ENCODE results near the gene FHOD3. TPM values are rescaled to one million over a fixed set of nuclear protein-coding genes. Genes with fewer than 3 reads are reported as not detected.
A peak's percentile ranks its signal among the peaks of the same experiment; 100 is the strongest.

FHOD3 gene
- total and polyA plus RNA-seq, 4 donors, result 0.57 to 1.3 (median 1.2) TPM; not detected in 1

DNA sequence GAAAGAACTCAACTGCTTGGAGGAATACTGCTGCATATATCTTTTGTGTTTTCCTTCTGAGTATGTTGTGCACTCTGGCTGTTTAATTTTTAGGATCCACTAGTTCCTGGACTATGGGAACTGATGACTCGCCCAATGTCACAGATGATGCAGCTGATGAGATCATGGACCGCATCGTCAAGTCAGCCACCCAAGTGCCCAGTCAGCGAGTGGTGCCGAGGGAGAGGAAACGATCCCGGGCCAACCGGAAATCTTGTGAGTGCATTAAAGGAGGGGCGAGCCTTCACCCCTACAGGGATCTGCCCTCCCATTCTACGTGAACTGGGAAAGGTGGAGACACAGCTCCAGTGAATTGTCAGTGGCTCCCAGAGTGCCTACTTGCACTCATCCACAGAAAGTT, 471.7 kb downstream of the FHOD3 start:
- Histone ChIP-seq H3K27ac (ENCODE audit: low read depth in 1 of 2, low read length in 2 of 2) (no peak overlapping the region), H3K9ac (ENCODE audit: low read depth in 1 of 2, low read length in 2 of 2) (no peak overlapping the region), H3K9me3 (ENCODE audit: control insufficient read depth in 4 of 4, low read length in 3 of 4) (no peaks in the 10 kb centered on the region), H3K27me3 (ENCODE audit: control insufficient read depth in 4 of 4, insufficient read depth in 4 of 4, low read length in 3 of 4) (no peaks in the 10 kb centered on the region), H3K36me3 (ENCODE audit: control insufficient read depth in 4 of 4, insufficient read depth in 3 of 4, low read depth in 1 of 4, low read length in 3 of 4) (no peaks in the 10 kb centered on the region), H3K4me1 (ENCODE audit: control insufficient read depth in 4 of 4, insufficient read depth in 4 of 4, low read length in 3 of 4) (no peaks in the 10 kb centered on the region), H3K4me3 (ENCODE audit: low read depth in 1 of 3, low read length in 3 of 3) (no peak overlapping the region)
- DNase-seq (ENCODE audit: low spot score), result no peak
- 89% methylated on average over 10 of the region's 10 CpGs for WGBS
- TF ChIP-seq EGR1 (IDR thresholded peaks at IDR 0.05; ENCODE audit: low read depth in 2 of 2) (no peak), NR2F2 (IDR thresholded peaks at IDR 0.05) (no peak), HNF4A (conservative IDR thresholded peaks at IDR 0.05) (no peak), GABPA (IDR thresholded peaks at IDR 0.05 in 1 of 2, conservative IDR thresholded peaks at IDR 0.05 in 1 of 2) (no peak), FOXA1 (IDR thresholded peaks at IDR 0.05) (no peak)
- TF ChIP-seq, protein P1, sequence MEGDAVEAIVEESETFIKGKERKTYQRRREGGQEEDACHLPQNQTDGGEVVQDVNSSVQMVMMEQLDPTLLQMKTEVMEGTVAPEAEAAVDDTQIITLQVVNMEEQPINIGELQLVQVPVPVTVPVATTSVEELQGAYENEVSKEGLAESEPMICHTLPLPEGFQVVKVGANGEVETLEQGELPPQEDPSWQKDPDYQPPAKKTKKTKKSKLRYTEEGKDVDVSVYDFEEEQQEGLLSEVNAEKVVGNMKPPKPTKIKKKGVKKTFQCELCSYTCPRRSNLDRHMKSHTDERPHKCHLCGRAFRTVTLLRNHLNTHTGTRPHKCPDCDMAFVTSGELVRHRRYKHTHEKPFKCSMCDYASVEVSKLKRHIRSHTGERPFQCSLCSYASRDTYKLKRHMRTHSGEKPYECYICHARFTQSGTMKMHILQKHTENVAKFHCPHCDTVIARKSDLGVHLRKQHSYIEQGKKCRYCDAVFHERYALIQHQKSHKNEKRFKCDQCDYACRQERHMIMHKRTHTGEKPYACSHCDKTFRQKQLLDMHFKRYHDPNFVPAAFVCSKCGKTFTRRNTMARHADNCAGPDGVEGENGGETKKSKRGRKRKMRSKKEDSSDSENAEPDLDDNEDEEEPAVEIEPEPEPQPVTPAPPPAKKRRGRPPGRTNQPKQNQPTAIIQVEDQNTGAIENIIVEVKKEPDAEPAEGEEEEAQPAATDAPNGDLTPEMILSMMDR (IDR thresholded peaks at IDR 0.05; ENCODE audit: low read depth, low read length, missing input control), result no peak
- TF ChIP-seq, protein P2, sequence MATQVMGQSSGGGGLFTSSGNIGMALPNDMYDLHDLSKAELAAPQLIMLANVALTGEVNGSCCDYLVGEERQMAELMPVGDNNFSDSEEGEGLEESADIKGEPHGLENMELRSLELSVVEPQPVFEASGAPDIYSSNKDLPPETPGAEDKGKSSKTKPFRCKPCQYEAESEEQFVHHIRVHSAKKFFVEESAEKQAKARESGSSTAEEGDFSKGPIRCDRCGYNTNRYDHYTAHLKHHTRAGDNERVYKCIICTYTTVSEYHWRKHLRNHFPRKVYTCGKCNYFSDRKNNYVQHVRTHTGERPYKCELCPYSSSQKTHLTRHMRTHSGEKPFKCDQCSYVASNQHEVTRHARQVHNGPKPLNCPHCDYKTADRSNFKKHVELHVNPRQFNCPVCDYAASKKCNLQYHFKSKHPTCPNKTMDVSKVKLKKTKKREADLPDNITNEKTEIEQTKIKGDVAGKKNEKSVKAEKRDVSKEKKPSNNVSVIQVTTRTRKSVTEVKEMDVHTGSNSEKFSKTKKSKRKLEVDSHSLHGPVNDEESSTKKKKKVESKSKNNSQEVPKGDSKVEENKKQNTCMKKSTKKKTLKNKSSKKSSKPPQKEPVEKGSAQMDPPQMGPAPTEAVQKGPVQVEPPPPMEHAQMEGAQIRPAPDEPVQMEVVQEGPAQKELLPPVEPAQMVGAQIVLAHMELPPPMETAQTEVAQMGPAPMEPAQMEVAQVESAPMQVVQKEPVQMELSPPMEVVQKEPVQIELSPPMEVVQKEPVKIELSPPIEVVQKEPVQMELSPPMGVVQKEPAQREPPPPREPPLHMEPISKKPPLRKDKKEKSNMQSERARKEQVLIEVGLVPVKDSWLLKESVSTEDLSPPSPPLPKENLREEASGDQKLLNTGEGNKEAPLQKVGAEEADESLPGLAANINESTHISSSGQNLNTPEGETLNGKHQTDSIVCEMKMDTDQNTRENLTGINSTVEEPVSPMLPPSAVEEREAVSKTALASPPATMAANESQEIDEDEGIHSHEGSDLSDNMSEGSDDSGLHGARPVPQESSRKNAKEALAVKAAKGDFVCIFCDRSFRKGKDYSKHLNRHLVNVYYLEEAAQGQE (IDR thresholded peaks at IDR 0.05), result no peak

DNA sequence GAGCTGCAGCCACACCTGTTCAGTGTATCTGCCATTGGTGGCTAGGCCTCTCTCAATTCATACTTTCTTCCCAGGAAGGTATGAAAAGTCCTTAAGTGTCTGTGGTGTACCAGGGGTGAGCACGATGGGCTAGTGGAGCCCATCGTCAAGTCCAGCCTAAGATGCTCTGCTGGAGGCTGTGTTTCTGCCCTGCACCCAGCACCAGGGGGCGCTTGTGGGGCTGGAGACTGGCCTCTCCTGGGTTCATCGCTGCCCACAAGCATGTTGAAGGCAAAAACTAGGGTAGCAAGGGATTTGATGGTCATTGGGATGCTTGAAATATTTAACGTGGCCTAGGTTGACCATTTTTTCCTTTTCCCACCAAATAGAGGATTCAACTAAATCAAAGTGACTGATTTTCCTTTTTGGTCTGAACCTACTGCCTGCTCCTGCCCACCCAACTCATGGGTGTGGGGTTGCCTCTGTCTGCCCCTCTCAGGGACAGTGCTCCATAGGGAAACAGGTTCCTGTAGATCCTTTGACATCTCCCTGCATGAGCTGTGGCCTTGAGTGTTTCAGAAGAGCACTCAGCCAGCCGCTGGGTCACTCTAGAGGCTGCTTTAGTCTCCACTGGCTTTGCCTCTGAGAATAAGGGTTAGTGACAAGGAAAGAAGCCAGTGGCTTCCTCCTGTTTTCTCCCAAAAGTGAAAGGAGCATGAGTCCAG, 472.2 kb downstream of the FHOD3 start:
- DNase-seq (ENCODE audit: low spot score), result peak; percentile 67

More for the DNA sequence above, 472.2 kb downstream of the FHOD3 start:
- no peak overlapping the region for H3K4me3 ChIP-seq (ENCODE audit: low read depth in 1 of 3, low read length in 3 of 3)
- H3K27me3 ChIP-seq (ENCODE audit: control insufficient read depth in 4 of 4, insufficient read depth in 4 of 4, low read length in 3 of 4), result no peaks in the 10 kb centered on the region
- H3K4me1 ChIP-seq (ENCODE audit: control insufficient read depth in 4 of 4, insufficient read depth in 4 of 4, low read length in 3 of 4), result no peaks in the 10 kb centered on the region
- TF ChIP-seq, protein P1 (IDR thresholded peaks at IDR 0.05; ENCODE audit: low read depth, low read length, missing input control), result peak; percentile 23
- TF ChIP-seq, protein P3, sequence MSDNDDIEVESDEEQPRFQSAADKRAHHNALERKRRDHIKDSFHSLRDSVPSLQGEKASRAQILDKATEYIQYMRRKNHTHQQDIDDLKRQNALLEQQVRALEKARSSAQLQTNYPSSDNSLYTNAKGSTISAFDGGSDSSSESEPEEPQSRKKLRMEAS (IDR thresholded peaks at IDR 0.05), result no peak
- TF ChIP-seq RAD21 (IDR thresholded peaks at IDR 0.05), result peak in 1 of 2 donors; percentile 50
- no peaks in the 10 kb centered on the region for H3K36me3 ChIP-seq (ENCODE audit: control insufficient read depth in 4 of 4, insufficient read depth in 3 of 4, low read depth in 1 of 4, low read length in 3 of 4)
- WGBS, result 69% methylated on average over 6 of the region's 6 CpGs
- H3K9ac ChIP-seq (ENCODE audit: low read depth in 1 of 2, low read length in 2 of 2), result no peak overlapping the region
- no peak overlapping the region for H3K27ac ChIP-seq (ENCODE audit: low read depth in 1 of 2, low read length in 2 of 2)
- H3K9me3 ChIP-seq (ENCODE audit: control insufficient read depth in 4 of 4, low read length in 3 of 4), result no peaks in the 10 kb centered on the region
